Measurements from ENCODE around the gene REP15. TPM values are rescaled to one million over a fixed set of nuclear protein-coding genes. Genes with fewer than 3 reads are reported as not detected.

REP15 gene
- total RNA-seq, 2 experiments from 2014 or later = not detected

- ChIA-PET POLR2A (no interaction called here), CTCF (interaction anchor here (1.0 to 1.7 kb wide), 2 partner anchors 114 to 183 kb away, joined by 3 to 5 read pairs; partner anchors contain the start of gene PPFIBP1)
- Mint-ChIP-seq H3K36me3 (ENCODE audit: low read depth) (peaks cover 9% of the 10 kb centered on the region), H3K4me3 (no peak overlapping the region), H3K27ac (no peak overlapping the region), H3K27me3 (peaks cover 8% of the 10 kb centered on the region), H3K9me3 (no peaks in the 10 kb centered on the region), H3K4me1 (ENCODE audit: low read depth) (peaks cover 5% of the 10 kb centered on the region)
- ATAC-seq (no peak), DNase-seq (no peak)
- intact Hi-C loops (cut with micrococcal nuclease) = no loop called here
- TF ChIP-seq CTCF (IDR thresholded peaks at IDR 0.05) = no peak
These were observed 11.0 kb downstream of the REP15 start for GRCh38 chr12:27707216-27707615.

DNA sequence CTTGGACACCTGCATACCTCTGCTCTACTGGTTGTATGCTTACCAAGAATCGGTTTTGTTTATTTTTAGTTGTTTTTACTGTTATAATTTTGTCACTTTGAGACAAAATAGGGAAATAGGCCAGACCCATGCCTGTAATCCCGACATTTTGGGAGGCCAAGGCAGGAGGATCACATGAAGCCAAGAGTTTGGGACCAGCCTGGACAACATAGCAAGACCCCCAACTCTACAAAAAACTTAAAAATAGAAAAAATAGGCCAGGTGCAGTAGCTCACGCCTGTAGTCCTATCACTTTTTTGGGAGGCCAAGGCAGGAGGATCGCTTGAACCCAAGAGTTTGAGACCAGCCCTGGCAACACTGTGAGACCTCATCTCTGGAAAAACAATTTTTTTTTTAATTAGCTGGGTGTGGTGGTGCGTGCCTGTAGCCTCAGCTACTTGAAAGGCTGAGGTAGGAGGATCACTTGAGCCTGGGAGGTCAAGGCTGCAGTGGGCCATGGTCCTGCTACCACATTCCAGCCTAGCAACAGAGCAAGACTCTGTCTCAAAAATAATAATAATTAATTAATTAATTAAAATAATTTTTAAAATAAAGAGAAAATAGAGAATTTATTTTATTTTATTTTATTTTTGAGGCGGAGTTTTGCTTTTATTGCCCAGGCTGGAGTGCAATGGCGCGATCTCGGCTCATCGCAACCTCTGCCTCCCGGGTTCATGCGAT, 13.1 kb downstream of the REP15 start:
- peaks cover 6% of the 10 kb centered on the region for H3K27me3 Mint-ChIP-seq
- H3K4me3 Mint-ChIP-seq = peak overlapping the region; percentile 15
- POLR2A ChIA-PET = no interaction called here
- DNase-seq = no peak
- no peak for ATAC-seq
- CTCF ChIA-PET = interaction anchor here (0.9 to 1.3 kb wide), 2 partner anchors 113 to 284 kb away, joined by 3 to 4 read pairs; no protein-coding TSS in a partner anchor
- H3K27ac Mint-ChIP-seq = no peak overlapping the region
- intact Hi-C loops (cut with micrococcal nuclease) = no loop called here
- H3K4me1 Mint-ChIP-seq (ENCODE audit: low read depth) = peaks cover 15% of the 10 kb centered on the region
- no peaks in the 10 kb centered on the region for H3K9me3 Mint-ChIP-seq
- H3K36me3 Mint-ChIP-seq (ENCODE audit: low read depth) = peaks cover 20% of the 10 kb centered on the region
- no peak for TF ChIP-seq CTCF (IDR thresholded peaks at IDR 0.05)

- no peaks in the 10 kb centered on the region for H3K9me3 Mint-ChIP-seq
- CTCF ChIA-PET = interaction anchor here (0.9 to 1.3 kb wide), 3 partner anchors 112 to 285 kb away, joined by 3 to 4 read pairs (median 3); no protein-coding TSS in a partner anchor
- peak overlapping the region; percentile 98 for H3K27ac Mint-ChIP-seq
- peaks cover 6% of the 10 kb centered on the region for H3K27me3 Mint-ChIP-seq
- peak; percentile 46 for ATAC-seq
- POLR2A ChIA-PET = no interaction called here
- TF ChIP-seq CTCF (IDR thresholded peaks at IDR 0.05) = no peak
- intact Hi-C loops (cut with micrococcal nuclease) = no loop called here
- H3K4me3 Mint-ChIP-seq = peak overlapping the region; percentile 90
- DNase-seq = peak; percentile 4
- peaks cover 19% of the 10 kb centered on the region for H3K4me1 Mint-ChIP-seq (ENCODE audit: low read depth)
- H3K36me3 Mint-ChIP-seq (ENCODE audit: low read depth) = peaks cover 20% of the 10 kb centered on the region
These were observed 13.8 kb downstream of the REP15 start for GRCh38 chr12:27709932-27710591.

- POLR2A ChIA-PET = interaction anchor here (1.0 to 1.1 kb wide), 2 partner anchors 9 to 70 kb away, joined by 3 read pairs; no protein-coding TSS in a partner anchor
- no peak for TF ChIP-seq CTCF (IDR thresholded peaks at IDR 0.05)
- peaks cover 6% of the 10 kb centered on the region for H3K27me3 Mint-ChIP-seq
- peaks cover 19% of the 10 kb centered on the region for H3K4me1 Mint-ChIP-seq (ENCODE audit: low read depth)
- H3K9me3 Mint-ChIP-seq = no peaks in the 10 kb centered on the region
- H3K4me3 Mint-ChIP-seq = peak within 1 kb of the TSS; percentile 90
- CTCF ChIA-PET = interaction anchor here (1.1 to 1.3 kb wide), 2 partner anchors 111 to 276 kb away, joined by 3 to 4 read pairs; no protein-coding TSS in a partner anchor
- peak within 1 kb of the TSS; percentile 98 for H3K27ac Mint-ChIP-seq
- intact Hi-C loops (cut with micrococcal nuclease) = no loop called here
- ATAC-seq (peak; percentile 97), DNase-seq (peak; percentile 92)
- peaks cover 20% of the 10 kb centered on the region for H3K36me3 Mint-ChIP-seq (ENCODE audit: low read depth)
These were observed 14.5 kb downstream of the REP15 start, which contains the start of gene MRPS35 for GRCh38 chr12:27710592-27711316. MRPS35 (plus strand) TSS chr12:27710832; CDS start chr12:27710844, 12 bp downstream.
